HG02759 (cell line): ENCODE measurements around the gene LHPP.

Source experiments
- ATAC-seq: cut with Tn5 transposase; IDR thresholded peaks from one replicate; pipeline ENCODE4 v1.9.1; 2021; ENCODE audit warnings: mild to moderate bottlenecking, moderate library complexity; ENCODE audit not compliant: unreplicated experiment

LHPP gene

GRCh38 chr10:124494046-124494807 lies 32.6 kb downstream of the LHPP start:
- no peak for ATAC-seq

GRCh38 chr10:124495162-124495561 lies 33.5 kb downstream of the LHPP start:
- no peak for ATAC-seq

- ATAC-seq = no peak
These were observed 34.1 kb downstream of the LHPP start for GRCh38 chr10:124495725-124496124.

GRCh38 chr10:124496150-124496549 lies 34.5 kb downstream of the LHPP start:
- ATAC-seq = no peak

GRCh38 chr10:124496620-124497019 lies 35.0 kb downstream of the LHPP start:
- no peak for ATAC-seq

GRCh38 chr10:124497196-124497881 lies 35.7 kb downstream of the LHPP start:
- no peak for ATAC-seq

GRCh38 chr10:124498056-124498455 lies 36.4 kb downstream of the LHPP start:
- no peak for ATAC-seq

- ATAC-seq = no peak
These were observed 39.1 kb downstream of the LHPP start for GRCh38 chr10:124500757-124501156.

GRCh38 chr10:124504711-124505110 lies 43.1 kb downstream of the LHPP start:
- ATAC-seq = no peak

- ATAC-seq = no peak
These were observed 43.7 kb downstream of the LHPP start for GRCh38 chr10:124505279-124505678.

GRCh38 chr10:124508070-124508667 lies 46.5 kb downstream of the LHPP start:
- ATAC-seq = no peak

GRCh38 chr10:124508907-124509454 lies 47.4 kb downstream of the LHPP start:
- no peak for ATAC-seq

GRCh38 chr10:124509880-124510632 lies 48.4 kb downstream of the LHPP start:
- no peak for ATAC-seq

- no peak for ATAC-seq
These were observed 49.1 kb downstream of the LHPP start for GRCh38 chr10:124510759-124511158.

GRCh38 chr10:124511205-124512039 lies 49.8 kb downstream of the LHPP start:
- no peak for ATAC-seq

GRCh38 chr10:124512040-124512428 lies 50.4 kb downstream of the LHPP start:
- ATAC-seq = no peak

GRCh38 chr10:124512600-124512999 lies 51.0 kb downstream of the LHPP start:
- no peak for ATAC-seq

GRCh38 chr10:124515244-124515970 lies 53.8 kb downstream of the LHPP start:
- no peak for ATAC-seq

- ATAC-seq = no peak
These were observed 54.6 kb downstream of the LHPP start for GRCh38 chr10:124516181-124516580.
